ENCODE measurements around the gene KIAA1958. TPM values are rescaled to one million over a fixed set of nuclear protein-coding genes. Genes with fewer than 3 reads are reported as not detected.

KIAA1958 gene
- total and polyA plus RNA-seq, 10 of the 15 experiments (the other 5 are each of a cell fraction or from before 2014, with no cell fraction given) = 0.53 to 8.7 (median 4.0) TPM

DNA sequence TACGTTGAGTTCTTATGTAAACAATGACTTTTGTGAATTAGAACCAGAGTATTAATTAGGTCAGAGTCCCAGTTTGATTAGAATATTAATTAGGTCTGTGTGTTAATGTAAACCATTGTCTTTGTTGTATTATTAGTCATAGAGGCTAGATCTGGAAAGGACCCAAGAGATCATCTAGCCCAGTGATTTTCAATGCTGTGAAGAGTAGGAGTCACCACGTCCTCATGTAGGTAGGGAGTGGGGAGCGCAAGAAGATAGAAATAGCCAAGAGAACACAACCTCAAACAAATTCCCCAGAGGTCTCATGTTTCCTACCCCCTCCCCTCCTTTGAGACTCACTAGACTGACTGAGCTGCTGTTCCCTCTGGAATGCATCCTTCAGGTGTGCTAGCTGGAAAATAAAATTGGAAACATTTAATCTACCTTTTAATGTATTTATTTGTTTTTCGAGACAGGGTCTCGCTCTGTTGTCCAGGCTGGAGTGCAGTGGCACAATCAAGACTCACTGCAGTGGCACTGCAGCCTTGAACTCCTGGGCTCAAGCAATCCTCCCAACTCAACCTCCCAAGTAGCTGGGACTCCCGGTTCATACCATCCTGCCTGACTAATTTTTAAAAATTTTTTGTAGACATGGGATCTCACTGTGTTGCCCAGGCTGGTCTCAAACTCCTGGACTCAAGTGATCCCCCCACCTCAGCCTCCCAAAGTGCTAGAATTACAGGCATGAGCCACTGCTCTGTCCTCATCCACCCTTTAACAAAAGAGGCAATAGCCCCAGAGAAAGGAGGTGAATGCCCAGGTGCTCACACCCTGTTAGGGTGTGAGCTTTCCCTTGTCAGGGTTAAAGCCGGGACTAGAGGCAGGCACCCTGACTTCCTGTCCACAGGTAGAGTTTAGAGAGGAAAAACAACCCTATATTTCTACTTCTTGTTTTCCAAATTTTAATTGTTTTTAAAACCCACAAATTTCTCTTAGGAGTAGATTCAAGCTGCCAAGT lies 138.4 kb downstream of the KIAA1958 start:
- Histone ChIP-seq H4K20me1 (ENCODE audit: control insufficient read depth, insufficient read depth) (no peaks in the 10 kb centered on the region), H3K4me1 (ENCODE audit: control insufficient read depth, insufficient read depth, low read length) (no peaks in the 10 kb centered on the region), H3K9me3 (replicated peaks; ENCODE audit: control insufficient read depth, insufficient read depth, low read length) (no peaks in the 10 kb centered on the region), H3K27me3 (replicated peaks in 1 of 2; ENCODE audit: control insufficient read depth in 2 of 2, insufficient read depth in 2 of 2, low read length in 1 of 2) (no peaks in the 10 kb centered on the region), H3K9ac (ENCODE audit: control insufficient read depth, insufficient read depth, low read length) (no peak overlapping the region), H3K27ac (ENCODE audit: control insufficient read depth, insufficient read depth) (no peak overlapping the region), H3K36me3 (ENCODE audit: control insufficient read depth in 2 of 2, insufficient read depth in 2 of 2, low read length in 1 of 2) (no peaks in the 10 kb centered on the region), H2AFZ (ENCODE audit: control insufficient read depth, low read depth, low read length) (no peak overlapping the region), H3K79me2 (ENCODE audit: control insufficient read depth, insufficient read depth, low read length) (no peaks in the 10 kb centered on the region), H3K4me3 (no peak overlapping the region), H3K4me2 (ENCODE audit: control insufficient read depth, insufficient read depth) (no peak overlapping the region)
- no peak for DNase-seq (ENCODE audit: low read depth, low spot score)
- in situ Hi-C loops (cut with MboI) (loop anchor here (5.0 kb wide), 1 partner anchor 52 kb away; no protein-coding TSS in a partner anchor), intact Hi-C loops (cut with micrococcal nuclease; ENCODE audit: unreplicated experiment) (no loop called here)
- ChIA-PET SMC1A (ENCODE audit: uncharacterized antibody, unreplicated experiment) (interaction anchor here (0.5 to 1.6 kb wide), 3 partner anchors 161 to 539 kb away, joined by 3 to 5 read pairs (median 3); no protein-coding TSS in a partner anchor), CTCF (no interaction called here), RAD21 (ENCODE audit: unreplicated experiment) (no interaction called here), POLR2A (no interaction called here)
- no peak for TF ChIP-seq SREBF2 (IDR thresholded peaks at IDR 0.05; ENCODE audit: low read length)
- TF ChIP-seq SUPT20H (IDR thresholded peaks at IDR 0.05; ENCODE audit: borderline replicate concordance, control insufficient read depth, low read depth, low read length) = no peak
- no peak for TF ChIP-seq ATF7 (IDR thresholded peaks at IDR 0.05; ENCODE audit: low read depth)
- TF ChIP-seq, protein P1, sequence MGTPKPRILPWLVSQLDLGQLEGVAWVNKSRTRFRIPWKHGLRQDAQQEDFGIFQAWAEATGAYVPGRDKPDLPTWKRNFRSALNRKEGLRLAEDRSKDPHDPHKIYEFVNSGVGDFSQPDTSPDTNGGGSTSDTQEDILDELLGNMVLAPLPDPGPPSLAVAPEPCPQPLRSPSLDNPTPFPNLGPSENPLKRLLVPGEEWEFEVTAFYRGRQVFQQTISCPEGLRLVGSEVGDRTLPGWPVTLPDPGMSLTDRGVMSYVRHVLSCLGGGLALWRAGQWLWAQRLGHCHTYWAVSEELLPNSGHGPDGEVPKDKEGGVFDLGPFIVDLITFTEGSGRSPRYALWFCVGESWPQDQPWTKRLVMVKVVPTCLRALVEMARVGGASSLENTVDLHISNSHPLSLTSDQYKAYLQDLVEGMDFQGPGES (IDR thresholded peaks at IDR 0.05) = no peak
- FAIRE-seq = no peak
- no peak for ATAC-seq
- no TSS peak for BruUV-seq (replicated peaks)
- WGBS (ENCODE audit: insufficient coverage, insufficient replicate concordance, low lambda C conversion rate, missing lambda C conversion rate) = 90% methylated on average over 7 of the region's 7 CpGs

Data from GM12878 (cell line).